ENCODE measurements around the gene OSBPL2.

Gene OSBPL2

GRCh38 chr20:62222972-62223371 is 15.3 kb upstream of the OSBPL2 start:
- Histone ChIP-seq H3K4me3 (no peak overlapping the region), H3K9ac (ENCODE audit: insufficient read length) (no peak overlapping the region), H3K27ac (no peak overlapping the region), H3K36me3 (ENCODE audit: insufficient read depth, low read length) (no peaks in the 10 kb centered on the region), H3K9me3 (ENCODE audit: low read depth, low read length) (no peaks in the 10 kb centered on the region)
- no peak for DNase-seq (ENCODE audit: low read depth, low spot score)
- TF ChIP-seq EZH2 (IDR thresholded peaks at IDR 0.05) (no peak), POLR2AphosphoS5 (IDR thresholded peaks at IDR 0.05; ENCODE audit: borderline replicate concordance, low read depth, low read length) (no peak), FOXP2 (optimal IDR thresholded peaks at IDR 0.05; ENCODE audit: control extremely low read depth, extremely low read length, insufficient read depth) (no peak)

GRCh38 chr20:62223571-62223970 is 14.8 kb upstream of the OSBPL2 start:
- no peaks in the 10 kb centered on the region for H3K9me3 ChIP-seq (ENCODE audit: low read depth, low read length)
- H3K4me3 ChIP-seq: no peak overlapping the region
- no peak overlapping the region for H3K9ac ChIP-seq (ENCODE audit: insufficient read length)
- no peak overlapping the region for H3K27ac ChIP-seq
- DNase-seq (ENCODE audit: low read depth, low spot score): no peak
- no peaks in the 10 kb centered on the region for H3K36me3 ChIP-seq (ENCODE audit: insufficient read depth, low read length)
- TF ChIP-seq FOXP2 (optimal IDR thresholded peaks at IDR 0.05; ENCODE audit: control extremely low read depth, extremely low read length, insufficient read depth) (no peak), EZH2 (IDR thresholded peaks at IDR 0.05) (no peak), POLR2AphosphoS5 (IDR thresholded peaks at IDR 0.05; ENCODE audit: borderline replicate concordance, low read depth, low read length) (no peak)

DNA sequence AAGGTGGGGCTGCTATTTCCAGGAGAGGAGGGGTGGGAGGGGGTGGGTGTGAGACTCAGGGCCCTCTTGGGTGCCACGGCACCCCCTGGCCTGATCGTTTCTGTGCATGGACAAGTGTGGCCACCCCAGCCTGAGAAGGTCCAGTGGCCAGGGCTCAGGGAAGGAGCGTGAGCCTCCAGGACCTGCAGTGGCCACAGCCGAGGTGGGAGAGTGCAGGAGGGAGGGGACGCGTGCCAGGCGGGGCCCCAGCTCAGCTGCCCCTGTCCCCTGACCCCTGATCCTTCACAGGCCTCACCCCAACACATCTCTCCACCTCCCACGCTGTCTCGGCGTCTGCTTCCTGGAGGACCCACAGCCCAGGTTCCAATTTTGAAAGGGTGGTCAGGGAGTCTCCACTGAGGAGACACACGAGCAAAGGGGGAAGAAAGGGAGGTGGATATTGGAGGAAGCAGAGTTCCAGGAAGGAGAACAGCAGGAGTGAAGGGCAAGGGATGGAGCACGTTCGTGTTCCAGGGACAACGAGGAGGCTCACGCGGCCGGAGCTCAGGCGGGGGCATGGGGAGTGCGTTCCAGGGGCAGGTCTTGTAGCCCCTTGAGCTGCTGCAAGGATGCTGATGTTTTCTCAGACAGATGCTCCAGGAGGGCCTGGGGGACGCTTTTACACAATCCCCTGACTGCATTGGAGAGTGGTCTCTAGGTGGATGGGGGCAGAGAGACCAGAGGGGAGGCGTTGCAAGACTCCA is 14.0 kb upstream of the OSBPL2 start:
- Histone ChIP-seq H3K9ac (ENCODE audit: insufficient read length) (no peak overlapping the region), H3K4me3 (no peak overlapping the region), H3K9me3 (ENCODE audit: low read depth, low read length) (no peaks in the 10 kb centered on the region), H3K36me3 (ENCODE audit: insufficient read depth, low read length) (no peaks in the 10 kb centered on the region), H3K27ac (no peak overlapping the region)
- DNase-seq (ENCODE audit: low read depth, low spot score): no peak
- no peak for TF ChIP-seq FOXP2 (optimal IDR thresholded peaks at IDR 0.05; ENCODE audit: control extremely low read depth, extremely low read length, insufficient read depth)
- no peak for TF ChIP-seq POLR2AphosphoS5 (IDR thresholded peaks at IDR 0.05; ENCODE audit: borderline replicate concordance, low read depth, low read length)
- TF ChIP-seq EZH2 (IDR thresholded peaks at IDR 0.05): no peak

DNA sequence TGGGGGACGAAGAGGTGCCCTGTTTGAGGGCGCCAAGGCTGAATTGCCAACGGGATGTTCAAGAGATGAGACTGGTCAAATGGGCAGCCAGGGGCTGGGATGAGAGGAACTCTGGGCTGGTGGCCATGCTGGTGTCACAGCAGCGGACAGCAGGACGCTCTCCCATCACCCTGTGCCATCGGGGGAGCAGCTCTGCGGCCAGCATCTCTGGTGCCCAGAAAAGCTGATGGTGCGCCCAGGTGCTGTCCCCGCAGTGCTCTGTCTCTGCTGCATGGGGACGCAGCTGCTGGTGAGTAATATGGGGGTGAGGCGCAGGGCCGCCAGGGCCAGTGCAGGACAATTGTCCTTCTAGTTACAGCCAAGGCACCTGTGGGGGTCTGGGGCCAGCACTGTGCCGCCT is 13.3 kb upstream of the OSBPL2 start:
- TF ChIP-seq POLR2AphosphoS5 (IDR thresholded peaks at IDR 0.05; ENCODE audit: borderline replicate concordance, low read depth, low read length): no peak
- TF ChIP-seq FOXP2 (optimal IDR thresholded peaks at IDR 0.05; ENCODE audit: control extremely low read depth, extremely low read length, insufficient read depth): no peak
- no peak for TF ChIP-seq EZH2 (IDR thresholded peaks at IDR 0.05)
- no peak for DNase-seq (ENCODE audit: low read depth, low spot score)
- Histone ChIP-seq H3K9ac (ENCODE audit: insufficient read length) (no peak overlapping the region), H3K9me3 (ENCODE audit: low read depth, low read length) (no peaks in the 10 kb centered on the region), H3K27ac (no peak overlapping the region), H3K4me3 (no peak overlapping the region), H3K36me3 (ENCODE audit: insufficient read depth, low read length) (no peaks in the 10 kb centered on the region)

DNA sequence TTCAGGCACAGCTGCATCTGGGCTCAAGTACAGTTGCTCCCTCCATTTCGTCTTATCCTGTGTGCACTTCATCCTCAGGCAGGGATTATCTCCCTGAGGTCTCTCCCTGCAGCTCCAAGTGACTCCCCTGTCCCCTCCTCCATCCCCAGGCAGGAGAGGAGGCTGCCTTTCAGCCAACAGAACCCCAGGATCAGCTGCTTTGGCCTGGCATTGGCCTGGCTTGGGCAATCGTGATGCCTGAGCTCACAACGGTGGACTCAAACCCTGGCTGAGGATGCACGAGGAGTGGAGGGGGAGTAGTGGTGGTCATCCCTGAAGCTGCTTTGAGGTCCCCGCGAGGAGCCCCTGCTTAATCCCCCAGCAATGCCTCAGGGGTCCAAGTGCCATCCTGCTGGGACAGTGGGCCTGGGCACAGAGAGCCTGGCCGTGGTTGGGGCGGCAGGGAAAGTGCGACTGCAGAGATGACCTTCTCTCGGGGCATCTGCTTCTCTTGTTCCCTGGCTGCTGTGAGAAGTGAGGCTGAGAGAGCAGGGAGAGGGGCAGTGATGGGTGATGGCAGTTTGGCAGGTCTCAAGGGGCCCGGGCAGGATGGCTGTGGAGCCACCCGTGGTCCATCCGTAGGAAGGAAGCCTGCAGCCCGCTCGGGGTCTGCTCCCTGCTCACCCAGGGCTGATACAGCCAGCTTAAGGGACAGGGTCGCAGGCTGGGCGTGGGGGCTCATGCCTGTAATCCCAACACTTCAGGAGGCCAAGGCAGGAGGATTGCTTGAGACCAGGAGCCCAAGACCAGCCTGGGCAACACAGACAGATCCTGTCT is 12.3 kb upstream of the OSBPL2 start:
- no peak for DNase-seq (ENCODE audit: low read depth, low spot score)
- Histone ChIP-seq H3K36me3 (ENCODE audit: insufficient read depth, low read length) (no peaks in the 10 kb centered on the region), H3K9ac (ENCODE audit: insufficient read length) (no peak overlapping the region), H3K27ac (no peak overlapping the region), H3K4me3 (no peak overlapping the region), H3K9me3 (ENCODE audit: low read depth, low read length) (no peaks in the 10 kb centered on the region)
- TF ChIP-seq FOXP2 (optimal IDR thresholded peaks at IDR 0.05; ENCODE audit: control extremely low read depth, extremely low read length, insufficient read depth): no peak
- TF ChIP-seq POLR2AphosphoS5 (IDR thresholded peaks at IDR 0.05; ENCODE audit: borderline replicate concordance, low read depth, low read length): no peak

- DNase-seq (ENCODE audit: low read depth, low spot score): no peak
- no peak overlapping the region for H3K4me3 ChIP-seq
- H3K27ac ChIP-seq: no peak overlapping the region
- H3K9me3 ChIP-seq (ENCODE audit: low read depth, low read length): no peaks in the 10 kb centered on the region
- TF ChIP-seq EZH2 (IDR thresholded peaks at IDR 0.05) (no peak), FOXP2 (optimal IDR thresholded peaks at IDR 0.05; ENCODE audit: control extremely low read depth, extremely low read length, insufficient read depth) (no peak), POLR2AphosphoS5 (IDR thresholded peaks at IDR 0.05; ENCODE audit: borderline replicate concordance, low read depth, low read length) (no peak)
- H3K36me3 ChIP-seq (ENCODE audit: insufficient read depth, low read length): no peaks in the 10 kb centered on the region
- no peak overlapping the region for H3K9ac ChIP-seq (ENCODE audit: insufficient read length)
These were observed 11.4 kb upstream of the OSBPL2 start for GRCh38 chr20:62226707-62227590.

DNA sequence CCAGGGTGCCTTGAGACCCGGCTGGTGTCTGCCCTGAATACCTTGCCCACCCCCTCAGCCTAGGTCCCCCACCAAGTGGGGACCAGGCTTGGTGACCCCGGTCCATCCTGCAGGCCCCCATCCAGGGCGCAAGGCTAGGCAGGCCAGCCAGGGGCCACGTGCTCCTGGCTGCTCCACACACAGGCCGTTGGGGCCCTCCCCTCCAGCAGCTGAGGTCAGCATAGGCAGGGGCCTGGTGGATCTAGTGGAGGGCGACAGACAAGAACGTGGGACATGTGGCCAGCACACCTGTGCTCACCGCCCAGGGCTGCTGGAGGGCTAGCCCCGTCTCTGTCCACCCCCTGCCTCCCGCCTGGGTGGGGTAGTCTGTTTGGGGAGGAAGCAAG is 10.7 kb upstream of the OSBPL2 start:
- H3K9ac ChIP-seq (ENCODE audit: insufficient read length): no peak overlapping the region
- H3K4me3 ChIP-seq: no peak overlapping the region
- no peak overlapping the region for H3K27ac ChIP-seq
- no peaks in the 10 kb centered on the region for H3K9me3 ChIP-seq (ENCODE audit: low read depth, low read length)
- no peaks in the 10 kb centered on the region for H3K36me3 ChIP-seq (ENCODE audit: insufficient read depth, low read length)
- DNase-seq (ENCODE audit: low read depth, low spot score): no peak
- TF ChIP-seq FOXP2 (optimal IDR thresholded peaks at IDR 0.05; ENCODE audit: control extremely low read depth, extremely low read length, insufficient read depth) (no peak), POLR2AphosphoS5 (IDR thresholded peaks at IDR 0.05; ENCODE audit: borderline replicate concordance, low read depth, low read length) (no peak)
